ENCODE data around the gene AGER. TPM values are rescaled to one million over a fixed set of nuclear protein-coding genes. Genes with fewer than 3 reads are reported as not detected.

AGER gene
- total and polyA plus RNA-seq, 9 of the 15 experiments (the other 6 are each of a cell fraction or from before 2014, with no cell fraction given), result 1.2 to 11.5 (median 4.1) TPM

GRCh38 chr6:32131439-32131948, 52.6 kb downstream of the AGER start (continued):
- TF ChIP-seq ZBTB5 (IDR thresholded peaks at IDR 0.05) (no peak), THAP7 (CRISPR knock-in tag; IDR thresholded peaks at IDR 0.05) (no peak), ZNF3 (CRISPR knock-in tag; IDR thresholded peaks at IDR 0.05) (no peak), ZNF717 (CRISPR knock-in tag; IDR thresholded peaks at IDR 0.05) (no peak), ZBTB33 (CRISPR knock-in tag; IDR thresholded peaks at IDR 0.05) (no peak), CCAR2 (IDR thresholded peaks at IDR 0.05; ENCODE audit: low read depth, low read length) (no peak), ZNF444 (CRISPR knock-in tag; IDR thresholded peaks at IDR 0.05) (peak; percentile 55; the same call in 1 of the 2 replicates), POLR3A (IDR thresholded peaks at IDR 0.05; ENCODE audit: borderline replicate concordance, extremely low read depth, insufficient read depth, insufficient read length) (no peak), ZNF217 (CRISPR knock-in tag; IDR thresholded peaks at IDR 0.05) (no peak), BRF1 (IDR thresholded peaks at IDR 0.05; ENCODE audit: borderline replicate concordance, extremely low read depth, insufficient read length) (no peak), THRA (IDR thresholded peaks at IDR 0.05) (no peak), CREBBP (IDR thresholded peaks at IDR 0.05; ENCODE audit: low read depth, low read length) (no peak), MLX (CRISPR knock-in tag; conservative IDR thresholded peaks at IDR 0.05) (no peak), ZNF785 (CRISPR knock-in tag; IDR thresholded peaks at IDR 0.05) (no peak), RNF2 (IDR thresholded peaks at IDR 0.05) (peak; percentile 71; the same call in 1 of the 2 replicates), WHSC1 (IDR thresholded peaks at IDR 0.05; ENCODE audit: low read length) (no peak), BCLAF1 (IDR thresholded peaks at IDR 0.05; ENCODE audit: borderline replicate concordance in 1 of 2, control insufficient read depth in 1 of 2, low read depth in 2 of 2, low read length in 1 of 2) (no peak), SP2 (IDR thresholded peaks at IDR 0.05; ENCODE audit: extremely low read depth, low read depth, low read length, poor library complexity, severe bottlenecking) (no peak)
